ENCODE results near the gene TRAPPC8.
A peak's percentile ranks its signal among the peaks of the same experiment; 100 is the strongest.
"Not testable (repeated sequence)": the region's sequence is repeated elsewhere in the genome, so short reads cannot be mapped to it uniquely, and the experiment has no call there.

TRAPPC8 gene

GRCh38 chr18:31941010-31941809, 1.7 kb downstream of the TRAPPC8 start:
- DNase-seq: no peak

- not testable (repeated sequence) for DNase-seq
Observed at GRCh38 chr18:31934773-31935172, 8.2 kb downstream of the TRAPPC8 start.

- no peak for DNase-seq
Observed at GRCh38 chr18:31931886-31932240, 11.1 kb downstream of the TRAPPC8 start.

- DNase-seq: peak; percentile 39
Observed at GRCh38 chr18:31931163-31931885, 11.6 kb downstream of the TRAPPC8 start.

GRCh38 chr18:31929273-31929672, 13.7 kb downstream of the TRAPPC8 start:
- no peak for DNase-seq

- not testable (repeated sequence) for DNase-seq
Observed at GRCh38 chr18:31926988-31927387, 15.9 kb downstream of the TRAPPC8 start.

GRCh38 chr18:31920277-31920676, 22.7 kb downstream of the TRAPPC8 start:
- no peak for DNase-seq

- DNase-seq: not testable (repeated sequence)
Observed at GRCh38 chr18:31919366-31919765, 23.6 kb downstream of the TRAPPC8 start.

GRCh38 chr18:31918733-31919132, 24.2 kb downstream of the TRAPPC8 start:
- no peak for DNase-seq

GRCh38 chr18:31901063-31901462, 41.9 kb downstream of the TRAPPC8 start:
- DNase-seq: no peak

- DNase-seq: not testable (repeated sequence)
Observed at GRCh38 chr18:31899771-31900170, 43.2 kb downstream of the TRAPPC8 start.

GRCh38 chr18:31892936-31893335, 50.0 kb downstream of the TRAPPC8 start:
- no peak for DNase-seq

GRCh38 chr18:31891566-31891965, 51.4 kb downstream of the TRAPPC8 start:
- no peak for DNase-seq

GRCh38 chr18:31884020-31884419, 58.9 kb downstream of the TRAPPC8 start:
- no peak for DNase-seq

- no peak for DNase-seq
Observed at GRCh38 chr18:31880186-31880898, 62.6 kb downstream of the TRAPPC8 start.

- DNase-seq: no peak
Observed at GRCh38 chr18:31878358-31878757, 64.6 kb downstream of the TRAPPC8 start.

- no peak for DNase-seq
Observed at GRCh38 chr18:31877900-31878299, 65.0 kb downstream of the TRAPPC8 start.

GRCh38 chr18:31876707-31877106, 66.2 kb downstream of the TRAPPC8 start:
- DNase-seq: no peak

GRCh38 chr18:31875301-31875700, 67.6 kb downstream of the TRAPPC8 start:
- DNase-seq: no peak

- DNase-seq: no peak
Observed at GRCh38 chr18:31863103-31863502, 79.8 kb downstream of the TRAPPC8 start.

GRCh38 chr18:31860488-31860887, 82.4 kb downstream of the TRAPPC8 start:
- no peak for DNase-seq

- DNase-seq: no peak
Observed at GRCh38 chr18:31857526-31858106, 85.3 kb downstream of the TRAPPC8 start.

- no peak for DNase-seq
Observed at GRCh38 chr18:31850844-31851243, 92.1 kb downstream of the TRAPPC8 start.

Measured in HCEC 1CT (cell line).